Liver (tissue), 9 donors: ENCODE results near the gene MSN. TPM values are rescaled to one million over a fixed set of nuclear protein-coding genes. Genes with fewer than 3 reads are reported as not detected.
"Not testable (repeated sequence)": the region's sequence is repeated elsewhere in the genome, so short reads cannot be mapped to it uniquely, and the experiment has no call there.

Experiments
- DNase-seq: peaks from one replicate; pipeline ENCODE4 v3.0.0-alpha.2; 2017; ENCODE audit warnings: low spot score
- H3K27ac ChIP-seq, 2 donors: one replicate each; pipeline ENCODE4 v1.7.0; 2013; ENCODE audit warnings: inconsistent platforms in 2 of 2, low read length in 2 of 2, control low read depth in 1 of 2, low read depth in 1 of 2, mild to moderate bottlenecking in 1 of 2
- H3K27me3 ChIP-seq, 4 donors: one replicate each; pipeline versions ENCODE4 v1.6.1 to v1.7.0; 2013; ENCODE audit warnings: low read length in 3 of 4, inconsistent platforms in 1 of 4, mild to moderate bottlenecking in 1 of 4, moderate library complexity in 1 of 4; ENCODE audit not compliant: control insufficient read depth in 4 of 4, insufficient read depth in 4 of 4
- H3K36me3 ChIP-seq, 4 donors: one replicate each; pipeline versions ENCODE4 v1.6.1 to v1.7.0; 2013; ENCODE audit warnings: low read length in 3 of 4, mild to moderate bottlenecking in 3 of 4, low read depth in 1 of 4, moderate library complexity in 1 of 4; ENCODE audit not compliant: control insufficient read depth in 4 of 4, insufficient read depth in 3 of 4
- H3K4me1 ChIP-seq, 4 donors: one replicate each; pipeline versions ENCODE4 v1.6.1 to v1.7.0; 2013; ENCODE audit warnings: low read length in 3 of 4, mild to moderate bottlenecking in 3 of 4, moderate library complexity in 1 of 4; ENCODE audit not compliant: control insufficient read depth in 4 of 4, insufficient read depth in 4 of 4
- H3K4me3 ChIP-seq, 3 donors: one replicate each; pipeline versions ENCODE4 v1.6.1 to v1.7.0; 2013; ENCODE audit warnings: low read length in 3 of 3, control low read depth in 1 of 3, low read depth in 1 of 3, mild to moderate bottlenecking in 1 of 3
- H3K9ac ChIP-seq, 2 donors: one replicate each; pipeline ENCODE4 v1.7.0; 2013; ENCODE audit warnings: low read length in 2 of 2, mild to moderate bottlenecking in 2 of 2, moderate library complexity in 2 of 2, control low read depth in 1 of 2, low read depth in 1 of 2
- H3K9me3 ChIP-seq, 4 donors: one replicate each; pipeline versions ENCODE4 v1.6.1 to v1.7.0; 2013; ENCODE audit warnings: low read length in 3 of 4; ENCODE audit not compliant: control insufficient read depth in 4 of 4
- ATF3 ChIP-seq: IDR thresholded peaks from 2 replicates; pipeline ENCODE4 v1.6.1; 2016; ENCODE audit warnings: antibody characterized with exemption
- EGR1 ChIP-seq, 2 donors: IDR thresholded peaks; 2 replicates each; pipeline ENCODE4 v1.6.1; 2016 to 2018; ENCODE audit warnings: antibody characterized with exemption in 2 of 2, low read depth in 2 of 2
- FOXA2 ChIP-seq: IDR thresholded peaks from 2 replicates; pipeline ENCODE4 v1.6.1; 2016; ENCODE audit warnings: antibody characterized with exemption
- GABPA ChIP-seq, 2 donors: IDR thresholded peaks in 1 of 2; conservative IDR thresholded peaks in 1 of 2; 2 replicates each; pipeline ENCODE4 v1.6.1; 2016; ENCODE audit warnings: antibody characterized with exemption in 2 of 2, mild to moderate bottlenecking in 1 of 2, moderate library complexity in 1 of 2
- JUND ChIP-seq, 2 donors: IDR thresholded peaks; 2 replicates each; pipeline ENCODE4 v1.6.1; 2016; ENCODE audit warnings: antibody characterized with exemption in 2 of 2
- NR2F2 ChIP-seq: IDR thresholded peaks from 2 replicates; pipeline ENCODE4 v1.6.1; 2016; ENCODE audit warnings: antibody characterized with exemption
- RAD21 ChIP-seq, 2 donors: IDR thresholded peaks; 2 replicates each; pipeline ENCODE4 v1.6.1; 2016; ENCODE audit warnings: antibody characterized with exemption in 2 of 2, mild to moderate bottlenecking in 2 of 2
- RXRA ChIP-seq, 2 donors: IDR thresholded peaks; 2 replicates each; pipeline ENCODE4 v1.6.1; 2017 to 2018; ENCODE audit warnings: antibody characterized with exemption in 2 of 2, mild to moderate bottlenecking in 1 of 2
- SP1 ChIP-seq: IDR thresholded peaks from 2 replicates; pipeline ENCODE4 v1.6.1; 2018; ENCODE audit warnings: antibody characterized with exemption, mild to moderate bottlenecking
- YY1 ChIP-seq: IDR thresholded peaks from 2 replicates; pipeline ENCODE4 v1.6.1; 2016; ENCODE audit warnings: antibody characterized with exemption, mild to moderate bottlenecking
- WGBS: extraction: QIAGEN DNeasy Blood & Tissue Kit; methylation state at CpG from one replicate; pipeline ENCODE4 v1.1.7; 2013; 5-methylcytosine and 5-hydroxymethylcytosine counted together
- polyA plus RNA-seq, 2 donors: library from polyadenylated mRNA; stranded (reverse) in 1 of 2; unstranded in 1 of 2; fragments of 200-250 nt in 1 of 2; fragments of >200 nt in 1 of 2; fragmentation: Nextera tagmentation in 1 of 2; extraction: Ambion mirVana in 1 of 2; gene quantifications; one replicate each; pipeline versions ENCODE4 v1.2.1 to v1.2.3, GENCODE V29; 2013 to 2015
- total RNA-seq, 2 donors: library from RNA; depleted of rRNA; stranded (reverse); fragments of >200 nt; gene quantifications; one replicate each; pipeline ENCODE4 v1.2.3, GENCODE V29; 2014
- TF ChIP-seq, protein P1 (sequence below): fragments of 150-350 bp; IDR thresholded peaks from 2 replicates; pipeline ENCODE4 v1.5.1; 2017; ENCODE audit warnings: improper control_type of control experiment, low read depth, low read length; ENCODE audit not compliant: missing input control
- donor health status: healthy.
- donor health status: healthy.
- donor health status: healthy.
- donor health status: healthy.
- donor health status: healthy.

MSN gene
- total and polyA plus RNA-seq, 4 donors = 24.3 to 70.0 (median 40.6) TPM

DNA sequence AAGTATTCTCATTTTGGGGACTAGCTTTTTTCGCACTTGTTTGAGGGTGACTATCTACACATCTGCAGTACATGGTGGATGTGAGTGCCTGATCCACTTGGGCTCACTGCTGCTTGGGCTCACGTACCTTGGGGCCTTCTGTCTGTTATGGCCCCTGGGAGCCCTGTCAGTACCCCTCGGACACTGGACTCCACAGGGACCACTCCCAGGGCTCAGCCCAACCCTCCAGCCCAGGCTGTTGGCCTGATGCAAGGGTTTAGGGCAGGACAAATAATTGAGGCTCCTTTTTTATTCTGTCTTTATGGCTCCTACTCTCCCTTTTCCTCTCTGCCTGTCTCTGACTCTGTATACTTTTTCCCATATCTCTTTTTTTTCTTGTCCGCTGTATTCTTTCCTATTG lies 32.7 kb upstream of the MSN start:
- Histone ChIP-seq H3K4me3 (no peak overlapping the region), H3K27me3 (no peaks in the 10 kb centered on the region), H3K9ac (no peak overlapping the region), H3K27ac (no peak overlapping the region), H3K36me3 (no peaks in the 10 kb centered on the region), H3K4me1 (no peaks in the 10 kb centered on the region), H3K9me3 (no peaks in the 10 kb centered on the region)
- 91% methylated on average over 4 of the region's 4 CpGs for WGBS
- no peak for DNase-seq
- TF ChIP-seq SP1 (no peak), GABPA (IDR thresholded peaks at IDR 0.05 in 1 of 2, conservative IDR thresholded peaks at IDR 0.05 in 1 of 2) (no peak), RXRA (IDR thresholded peaks at IDR 0.05) (no peak), JUND (IDR thresholded peaks at IDR 0.05) (no peak), RAD21 (IDR thresholded peaks at IDR 0.05) (no peak), EGR1 (IDR thresholded peaks at IDR 0.05; ENCODE audit: low read depth in 2 of 2) (no peak), NR2F2 (no peak), ATF3 (no peak), YY1 (no peak)
- TF ChIP-seq, protein P1, sequence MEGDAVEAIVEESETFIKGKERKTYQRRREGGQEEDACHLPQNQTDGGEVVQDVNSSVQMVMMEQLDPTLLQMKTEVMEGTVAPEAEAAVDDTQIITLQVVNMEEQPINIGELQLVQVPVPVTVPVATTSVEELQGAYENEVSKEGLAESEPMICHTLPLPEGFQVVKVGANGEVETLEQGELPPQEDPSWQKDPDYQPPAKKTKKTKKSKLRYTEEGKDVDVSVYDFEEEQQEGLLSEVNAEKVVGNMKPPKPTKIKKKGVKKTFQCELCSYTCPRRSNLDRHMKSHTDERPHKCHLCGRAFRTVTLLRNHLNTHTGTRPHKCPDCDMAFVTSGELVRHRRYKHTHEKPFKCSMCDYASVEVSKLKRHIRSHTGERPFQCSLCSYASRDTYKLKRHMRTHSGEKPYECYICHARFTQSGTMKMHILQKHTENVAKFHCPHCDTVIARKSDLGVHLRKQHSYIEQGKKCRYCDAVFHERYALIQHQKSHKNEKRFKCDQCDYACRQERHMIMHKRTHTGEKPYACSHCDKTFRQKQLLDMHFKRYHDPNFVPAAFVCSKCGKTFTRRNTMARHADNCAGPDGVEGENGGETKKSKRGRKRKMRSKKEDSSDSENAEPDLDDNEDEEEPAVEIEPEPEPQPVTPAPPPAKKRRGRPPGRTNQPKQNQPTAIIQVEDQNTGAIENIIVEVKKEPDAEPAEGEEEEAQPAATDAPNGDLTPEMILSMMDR = no peak

GRCh38 chrX:65635378-65635777 lies 32.1 kb upstream of the MSN start:
- TF ChIP-seq NR2F2 (peak; percentile 51), FOXA2 (no peak)
- WGBS = 83% methylated on average over 3 of the region's 3 CpGs
- DNase-seq = no peak

GRCh38 chrX:65635822-65636221 lies 31.6 kb upstream of the MSN start:
- H3K27me3 ChIP-seq = no peaks in the 10 kb centered on the region
- H3K4me1 ChIP-seq = no peaks in the 10 kb centered on the region
- H3K36me3 ChIP-seq = no peaks in the 10 kb centered on the region
- no peak for DNase-seq
- H3K27ac ChIP-seq = no peak overlapping the region
- no peak overlapping the region for H3K9ac ChIP-seq
- H3K9me3 ChIP-seq = no peaks in the 10 kb centered on the region
- no peak overlapping the region for H3K4me3 ChIP-seq
- no peak for TF ChIP-seq RAD21 (IDR thresholded peaks at IDR 0.05)
- peak; percentile 8 for TF ChIP-seq NR2F2
- WGBS = 86% methylated on average over 2 of the region's 2 CpGs

More at GRCh38 chrX:65635378-65635777, 32.1 kb upstream of the MSN start:
- no peaks in the 10 kb centered on the region for H3K9me3 ChIP-seq
- no peaks in the 10 kb centered on the region for H3K4me1 ChIP-seq
- H3K36me3 ChIP-seq = no peaks in the 10 kb centered on the region
- H3K9ac ChIP-seq = no peak overlapping the region
- no peaks in the 10 kb centered on the region for H3K27me3 ChIP-seq
- H3K27ac ChIP-seq = no peak overlapping the region
- no peak overlapping the region for H3K4me3 ChIP-seq

DNA sequence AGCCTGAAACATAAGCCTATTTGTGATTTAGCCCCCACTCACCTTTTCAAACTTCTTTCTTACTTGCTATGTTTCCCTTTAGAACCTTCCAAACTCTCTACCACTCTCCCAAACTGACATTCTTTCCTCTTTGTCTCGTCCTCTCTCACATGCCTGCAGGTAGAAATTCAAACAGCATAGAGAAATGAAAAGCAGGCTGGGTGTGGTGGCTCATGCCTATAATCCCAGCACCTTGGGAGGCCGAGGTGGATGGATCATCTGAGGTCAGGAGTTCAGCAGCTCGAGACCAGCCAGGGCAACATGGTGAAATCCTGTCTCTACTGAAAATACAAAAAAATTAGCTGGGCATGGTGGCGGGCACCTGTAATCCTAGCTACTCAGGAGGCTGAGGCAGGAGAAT lies 31.2 kb upstream of the MSN start:
- H3K4me3 ChIP-seq, H3K9ac ChIP-seq, H3K27ac ChIP-seq, H3K36me3 ChIP-seq, H3K4me1 ChIP-seq, H3K9me3 ChIP-seq, DNase-seq, H3K27me3 ChIP-seq: not testable (repeated sequence)
- 80% methylated on average over 4 of the region's 4 CpGs for WGBS
